Tongue (tissue), 2 donors: ENCODE measurements around the gene TBC1D19. TPM values are rescaled to one million over a fixed set of nuclear protein-coding genes. Genes with fewer than 3 reads are reported as not detected.
"Not testable (repeated sequence)": the region's sequence is repeated elsewhere in the genome, so short reads cannot be mapped to it uniquely, and the experiment has no call there.

Source experiments
- DNase-seq: peaks from one replicate; pipeline ENCODE4 v3.0.0-alpha.2; 2015
- total RNA-seq: library from RNA; depleted of rRNA; stranded (reverse); fragments of >200 nt; gene quantifications from one replicate; pipeline ENCODE4 v1.2.3, GENCODE V29; 2014

TBC1D19 gene
- total RNA-seq, result 40.3 TPM

- peak; percentile 97 for DNase-seq
Observed at GRCh38 chr4:26583865-26584652, at the start of gene TBC1D19. Gene TBC1D19 (plus strand): TSS chr4:26584084. CDS start chr4:26584194, 110 bp downstream.

- DNase-seq, result no peak
Observed at GRCh38 chr4:26542991-26543390, 40.9 kb upstream of the TBC1D19 start.

GRCh38 chr4:26544421-26544820 lies 39.5 kb upstream of the TBC1D19 start:
- no peak for DNase-seq

GRCh38 chr4:26548379-26548778 lies 35.5 kb upstream of the TBC1D19 start:
- DNase-seq, result not testable (repeated sequence)

GRCh38 chr4:26557164-26557563 lies 26.7 kb upstream of the TBC1D19 start:
- peak; percentile 92 for DNase-seq

GRCh38 chr4:26558166-26558895 lies 25.6 kb upstream of the TBC1D19 start:
- no peak for DNase-seq

GRCh38 chr4:26566133-26566532 lies 17.8 kb upstream of the TBC1D19 start:
- DNase-seq, result no peak

GRCh38 chr4:26568446-26568994 lies 15.4 kb upstream of the TBC1D19 start:
- DNase-seq, result peak; percentile 47

GRCh38 chr4:26570596-26570995 lies 13.3 kb upstream of the TBC1D19 start:
- no peak for DNase-seq

GRCh38 chr4:26573389-26573794 lies 10.5 kb upstream of the TBC1D19 start:
- no peak for DNase-seq

GRCh38 chr4:26574563-26574962 lies 9.3 kb upstream of the TBC1D19 start:
- DNase-seq, result no peak

GRCh38 chr4:26576231-26576739 lies 7.6 kb upstream of the TBC1D19 start:
- peak; percentile 63 for DNase-seq

- no peak for DNase-seq
Observed at GRCh38 chr4:26577066-26577465, 6.8 kb upstream of the TBC1D19 start.

GRCh38 chr4:26579169-26579568 lies 4.7 kb upstream of the TBC1D19 start:
- DNase-seq, result no peak

GRCh38 chr4:26581341-26581740 lies 2.5 kb upstream of the TBC1D19 start:
- DNase-seq, result not testable (repeated sequence)

GRCh38 chr4:26583538-26583864 lies 383 bp upstream of the TBC1D19 start:
- no peak for DNase-seq

GRCh38 chr4:26584725-26585124 lies 841 bp downstream of the TBC1D19 start:
- DNase-seq, result no peak

GRCh38 chr4:26589705-26590104 lies 5.8 kb downstream of the TBC1D19 start:
- DNase-seq, result no peak

- no peak for DNase-seq
Observed at GRCh38 chr4:26590639-26591038, 6.8 kb downstream of the TBC1D19 start.

GRCh38 chr4:26593557-26593956 lies 9.7 kb downstream of the TBC1D19 start:
- DNase-seq, result not testable (repeated sequence)

GRCh38 chr4:26594371-26594770 lies 10.5 kb downstream of the TBC1D19 start:
- no peak for DNase-seq

GRCh38 chr4:26594778-26595177 lies 10.9 kb downstream of the TBC1D19 start:
- DNase-seq, result no peak

GRCh38 chr4:26596843-26597242 lies 13.0 kb downstream of the TBC1D19 start:
- DNase-seq, result no peak
